ENCODE results near the gene RUSC2.

DNA sequence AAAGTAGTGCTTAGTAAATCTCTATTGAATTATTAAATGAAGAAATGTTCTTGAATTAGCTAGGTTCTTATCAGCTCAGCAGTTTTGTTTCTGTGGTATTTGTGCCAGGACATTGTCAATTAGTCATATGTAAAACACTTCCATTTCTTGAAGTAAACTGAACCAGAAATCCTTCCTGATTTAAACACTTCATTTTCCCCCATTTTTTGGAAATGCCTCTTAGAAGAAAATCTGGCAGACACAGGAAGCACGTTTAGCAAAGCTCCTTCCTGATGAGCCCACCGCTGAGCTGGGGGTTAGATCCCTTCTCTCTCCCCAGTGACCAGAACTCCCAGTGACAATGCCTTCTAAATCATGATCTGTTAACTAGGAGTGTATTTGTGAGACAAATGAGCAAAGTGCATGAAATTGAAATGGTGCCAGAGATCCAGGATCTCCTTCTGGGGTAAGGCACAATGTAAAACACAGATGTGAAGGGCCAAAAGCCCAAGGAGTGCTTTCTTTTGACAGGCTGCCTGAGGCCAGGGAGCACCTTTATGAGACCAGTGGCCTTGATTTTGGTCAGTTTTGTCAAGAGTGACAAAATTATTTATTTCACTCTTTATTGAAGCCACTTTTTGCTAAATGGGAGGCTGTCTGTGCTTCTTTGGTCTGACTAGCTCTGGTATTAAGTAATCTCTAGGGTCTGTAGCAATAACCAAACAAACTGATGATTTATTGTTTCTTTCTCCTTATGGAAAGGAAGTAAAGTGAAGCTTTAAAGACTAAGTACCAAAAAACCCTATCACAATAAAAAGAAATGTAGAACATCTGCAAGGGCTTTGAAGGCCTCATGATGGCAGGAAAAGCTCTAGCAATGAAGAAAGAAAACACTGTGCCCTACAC lies 25.5 kb upstream of the RUSC2 start:
- no peak for TF ChIP-seq EZH2 (IDR thresholded peaks at IDR 0.05)
- TF ChIP-seq POLR2AphosphoS5 (IDR thresholded peaks at IDR 0.05; ENCODE audit: borderline replicate concordance, low read depth, low read length), result no peak
